Karpas-422 (cell line): ENCODE measurements around the gene AGMO. TPM values are rescaled to one million over a fixed set of nuclear protein-coding genes. Genes with fewer than 3 reads are reported as not detected.

Experiments
- DNase-seq: peaks from one replicate; pipeline ENCODE4 v3.0.0-alpha.2; 2015
- H2AFZ ChIP-seq: fragments of 200-600 bp; sonication (generic); 2 replicates; pipeline ENCODE4 v1.6.1; 2014; ENCODE audit warnings: antibody characterized with exemption, low read length, mixed read lengths
- H3K27ac ChIP-seq: fragments of 200-600 bp; sonication (generic); 2 replicates; pipeline ENCODE4 v1.5.1; 2014; ENCODE audit warnings: mild to moderate bottlenecking, low read length, moderate library complexity
- H3K27me3 ChIP-seq: fragments of 200-600 bp; sonication (generic); 2 replicates; pipeline ENCODE4 v1.6.1; 2014; ENCODE audit warnings: low read length, mixed read lengths
- H3K36me3 ChIP-seq: fragments of 200-600 bp; sonication (generic); 2 replicates; pipeline ENCODE4 v1.6.1; 2014; ENCODE audit warnings: low read length, mixed read lengths; ENCODE audit not compliant: insufficient read depth
- H3K4me1 ChIP-seq: fragments of 200-600 bp; sonication (generic); 2 replicates; pipeline ENCODE4 v1.6.1; 2014; ENCODE audit warnings: mild to moderate bottlenecking, low read length, mixed read lengths
- H3K4me2 ChIP-seq: fragments of 200-600 bp; sonication (generic); 2 replicates; pipeline ENCODE4 v1.6.1; 2014; ENCODE audit warnings: low read length, low read depth, mild to moderate bottlenecking; ENCODE audit not compliant: poor library complexity, severe bottlenecking
- H3K4me3 ChIP-seq: fragments of 200-600 bp; sonication (generic); 2 replicates; pipeline ENCODE4 v1.5.1; 2014; ENCODE audit warnings: mild to moderate bottlenecking, antibody characterized with exemption, low read length, mixed read lengths
- H3K79me2 ChIP-seq: fragments of 200-600 bp; sonication (generic); 2 replicates; pipeline ENCODE4 v1.6.1; 2014; ENCODE audit warnings: mild to moderate bottlenecking, low read length, mixed read lengths
- H3K9ac ChIP-seq: fragments of 200-600 bp; sonication (generic); 2 replicates; pipeline ENCODE4 v1.6.0; 2014; ENCODE audit warnings: low read length
- H3K9me2 ChIP-seq: fragments of 200-600 bp; sonication (generic), shearing (Covaris generic); replicated peaks from 2 replicates; pipeline ENCODE4 v1.6.0; 2014; ENCODE audit warnings: mild to moderate bottlenecking, low read length, moderate library complexity; ENCODE audit not compliant: insufficient read depth
- H3K9me3 ChIP-seq: fragments of 300-700, 200-600 bp; sonication (generic); 2 replicates; pipeline ENCODE4 v1.6.1; 2014; ENCODE audit warnings: low read length, mixed read lengths
- H4K20me1 ChIP-seq: fragments of 200-600 bp; sonication (generic); 2 replicates; pipeline ENCODE4 v1.6.1; 2014; ENCODE audit warnings: mild to moderate bottlenecking, antibody characterized with exemption, low read length, low read depth; ENCODE audit not compliant: insufficient read depth
- total RNA-seq: library from RNA; depleted of rRNA; stranded (reverse); fragments of >200 nt; shearing (Covaris generic); gene quantifications from 2 replicates; pipeline ENCODE4 v1.2.3, GENCODE V29; 2014; ENCODE audit warnings: low replicate concordance

Gene AGMO
- total RNA-seq, 1 experiment from 2014 or later = not detected

DNA sequence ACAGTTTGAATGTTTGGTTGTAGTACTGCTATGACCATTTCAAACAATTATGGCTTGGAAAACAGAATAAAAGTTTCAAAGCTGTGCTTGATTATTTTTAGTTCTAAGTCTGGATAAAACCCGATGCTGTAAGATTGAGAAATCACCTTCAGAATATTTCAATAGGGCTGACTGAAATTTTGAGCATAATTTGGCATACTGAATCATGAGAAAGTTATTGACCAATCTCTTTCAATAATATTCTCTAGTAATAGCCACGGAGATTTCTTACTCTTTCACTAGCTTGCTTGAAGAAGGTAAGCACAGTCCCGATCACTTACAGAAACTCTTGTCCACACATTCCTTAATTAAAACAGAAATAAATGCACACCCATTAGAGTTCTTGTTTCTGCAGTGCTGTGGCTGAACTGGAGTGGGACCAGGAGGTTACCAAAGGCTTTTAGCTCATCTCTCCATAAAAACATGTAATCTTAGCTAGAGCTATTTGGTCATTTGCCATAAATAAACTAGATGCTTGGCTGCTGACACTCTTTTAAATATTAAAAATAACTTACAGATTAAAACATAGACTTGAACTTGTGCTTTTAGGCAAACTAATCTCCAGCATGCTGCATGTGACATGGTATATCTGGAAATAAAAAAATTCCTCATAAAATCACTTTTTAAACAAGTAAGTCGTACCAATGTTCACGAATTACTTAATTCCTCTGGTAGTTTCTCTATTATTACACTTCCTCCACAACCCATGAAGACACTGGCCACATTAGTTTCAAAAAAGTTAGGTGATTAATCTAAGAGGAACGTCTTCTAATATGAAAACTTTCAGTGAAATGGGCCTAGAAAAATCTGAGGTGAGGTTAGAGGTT, 97.8 kb downstream of the AGMO start:
- H3K4me1 ChIP-seq = no peaks in the 10 kb centered on the region
- no peak overlapping the region for H2AFZ ChIP-seq
- H3K4me2 ChIP-seq = no peak overlapping the region
- H3K27me3 ChIP-seq = no peaks in the 10 kb centered on the region
- H3K27ac ChIP-seq = no peak overlapping the region
- H3K79me2 ChIP-seq = no peaks in the 10 kb centered on the region
- no peak overlapping the region for H3K4me3 ChIP-seq
- no peaks in the 10 kb centered on the region; the same call in 1 of the 2 replicates for H3K9me3 ChIP-seq
- no peak for DNase-seq
- H3K36me3 ChIP-seq = no peaks in the 10 kb centered on the region
- no peaks in the 10 kb centered on the region for H4K20me1 ChIP-seq
- H3K9ac ChIP-seq = no peak overlapping the region
- no peaks in the 10 kb centered on the region for H3K9me2 ChIP-seq

DNA sequence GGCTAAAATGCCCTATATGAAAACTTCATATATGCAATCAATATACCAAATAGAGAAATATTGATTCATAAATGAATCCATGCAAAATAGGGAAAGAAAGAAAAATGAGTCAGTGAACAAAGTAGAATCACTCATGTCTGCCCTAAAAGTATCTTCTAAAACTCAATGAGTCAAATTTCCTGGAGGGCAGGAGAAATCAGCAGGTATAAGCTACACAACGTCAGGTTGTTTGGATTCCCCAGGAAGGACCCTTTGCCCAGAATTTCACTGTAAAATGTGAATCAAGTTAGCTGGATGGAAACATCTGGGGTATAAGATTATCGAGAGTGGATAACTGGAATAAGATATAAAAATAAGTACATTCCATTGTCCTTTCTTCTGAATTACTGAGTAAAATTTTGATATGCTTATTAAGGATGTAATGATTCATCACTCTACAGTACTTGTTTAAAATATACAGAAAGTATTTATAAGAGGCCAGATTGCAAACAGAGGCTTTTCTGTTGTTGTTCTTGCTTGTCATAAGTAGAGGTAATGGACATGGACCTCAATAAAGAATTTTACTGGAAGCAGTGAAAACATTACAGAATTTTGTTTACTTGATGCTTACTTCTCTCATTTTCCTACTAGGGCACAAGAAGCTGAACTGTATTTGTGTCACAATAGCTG, 99.0 kb downstream of the AGMO start:
- Histone ChIP-seq H3K9me3 (peaks cover 2% of the 10 kb centered on the region; the same call in 1 of the 2 replicates), H2AFZ (no peak overlapping the region), H3K9ac (no peak overlapping the region), H3K79me2 (no peaks in the 10 kb centered on the region), H3K4me2 (no peak overlapping the region), H4K20me1 (no peaks in the 10 kb centered on the region), H3K27me3 (no peaks in the 10 kb centered on the region), H3K4me3 (no peak overlapping the region), H3K36me3 (no peaks in the 10 kb centered on the region), H3K9me2 (no peaks in the 10 kb centered on the region), H3K27ac (no peak overlapping the region), H3K4me1 (no peaks in the 10 kb centered on the region)
- no peak for DNase-seq

DNA sequence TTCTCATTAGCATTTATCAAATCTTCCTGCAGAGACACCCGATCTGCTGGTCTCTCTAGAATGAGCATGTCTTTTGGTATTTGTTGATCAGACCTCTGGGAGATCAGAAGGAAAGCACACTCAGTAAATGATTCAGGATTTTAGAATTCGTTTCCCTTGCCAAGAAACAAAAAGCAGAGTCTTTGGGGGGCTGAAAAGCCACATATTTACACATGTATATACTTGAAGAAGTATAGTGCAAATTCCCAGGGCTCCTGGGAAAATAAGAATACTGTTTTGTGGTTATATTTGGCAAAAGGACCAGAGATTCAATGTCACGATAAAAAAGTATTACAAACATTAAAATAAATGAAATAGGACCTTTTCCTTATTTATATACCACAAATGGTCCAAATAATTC, 100.2 kb downstream of the AGMO start:
- H4K20me1 ChIP-seq = no peaks in the 10 kb centered on the region
- no peaks in the 10 kb centered on the region for H3K9me2 ChIP-seq
- no peak overlapping the region for H3K9ac ChIP-seq
- no peaks in the 10 kb centered on the region for H3K27me3 ChIP-seq
- H3K4me2 ChIP-seq = no peak overlapping the region
- no peak overlapping the region for H3K4me3 ChIP-seq
- no peak overlapping the region for H3K27ac ChIP-seq
- no peak overlapping the region for H2AFZ ChIP-seq
- no peak for DNase-seq
- no peaks in the 10 kb centered on the region for H3K36me3 ChIP-seq
- H3K9me3 ChIP-seq = peaks cover 3% of the 10 kb centered on the region; the same call in 1 of the 2 replicates
- no peaks in the 10 kb centered on the region for H3K4me1 ChIP-seq
- no peaks in the 10 kb centered on the region for H3K79me2 ChIP-seq

DNA sequence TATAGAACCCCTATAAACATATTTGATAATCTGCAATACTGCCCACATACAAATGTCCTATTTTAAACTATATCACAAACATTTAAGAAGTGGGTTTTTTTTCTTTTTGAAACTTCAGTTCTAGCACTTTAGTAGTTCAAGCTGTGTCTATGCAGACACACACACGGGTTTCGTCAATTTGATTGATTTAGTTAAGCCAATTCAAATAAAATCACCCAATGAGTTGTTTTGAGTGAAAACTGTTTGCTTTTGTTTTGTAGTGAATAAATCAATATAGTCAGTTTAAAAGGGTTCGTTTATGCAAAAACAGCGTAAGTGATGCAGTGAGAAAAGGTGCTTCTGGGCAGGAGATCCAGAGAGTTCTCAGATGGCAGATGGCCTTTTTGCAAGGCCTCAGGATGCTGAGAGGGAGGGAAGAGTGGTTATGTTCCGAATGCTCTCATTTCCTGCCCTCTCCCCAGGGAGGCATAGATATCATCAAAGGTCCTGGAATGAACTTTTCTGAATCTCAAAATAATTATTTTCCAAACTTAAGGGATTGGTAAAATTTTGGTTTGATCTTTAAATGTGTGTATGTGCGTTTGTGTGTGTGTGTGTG, 102.7 kb downstream of the AGMO start:
- Histone ChIP-seq H4K20me1 (no peaks in the 10 kb centered on the region), H2AFZ (no peak overlapping the region), H3K36me3 (no peaks in the 10 kb centered on the region), H3K79me2 (no peaks in the 10 kb centered on the region), H3K4me1 (no peaks in the 10 kb centered on the region), H3K4me2 (no peak overlapping the region), H3K9me3 (peaks cover 3% of the 10 kb centered on the region; the same call in 1 of the 2 replicates), H3K27me3 (no peaks in the 10 kb centered on the region), H3K4me3 (no peak overlapping the region), H3K9ac (no peak overlapping the region), H3K9me2 (no peaks in the 10 kb centered on the region), H3K27ac (no peak overlapping the region)
- no peak for DNase-seq

DNA sequence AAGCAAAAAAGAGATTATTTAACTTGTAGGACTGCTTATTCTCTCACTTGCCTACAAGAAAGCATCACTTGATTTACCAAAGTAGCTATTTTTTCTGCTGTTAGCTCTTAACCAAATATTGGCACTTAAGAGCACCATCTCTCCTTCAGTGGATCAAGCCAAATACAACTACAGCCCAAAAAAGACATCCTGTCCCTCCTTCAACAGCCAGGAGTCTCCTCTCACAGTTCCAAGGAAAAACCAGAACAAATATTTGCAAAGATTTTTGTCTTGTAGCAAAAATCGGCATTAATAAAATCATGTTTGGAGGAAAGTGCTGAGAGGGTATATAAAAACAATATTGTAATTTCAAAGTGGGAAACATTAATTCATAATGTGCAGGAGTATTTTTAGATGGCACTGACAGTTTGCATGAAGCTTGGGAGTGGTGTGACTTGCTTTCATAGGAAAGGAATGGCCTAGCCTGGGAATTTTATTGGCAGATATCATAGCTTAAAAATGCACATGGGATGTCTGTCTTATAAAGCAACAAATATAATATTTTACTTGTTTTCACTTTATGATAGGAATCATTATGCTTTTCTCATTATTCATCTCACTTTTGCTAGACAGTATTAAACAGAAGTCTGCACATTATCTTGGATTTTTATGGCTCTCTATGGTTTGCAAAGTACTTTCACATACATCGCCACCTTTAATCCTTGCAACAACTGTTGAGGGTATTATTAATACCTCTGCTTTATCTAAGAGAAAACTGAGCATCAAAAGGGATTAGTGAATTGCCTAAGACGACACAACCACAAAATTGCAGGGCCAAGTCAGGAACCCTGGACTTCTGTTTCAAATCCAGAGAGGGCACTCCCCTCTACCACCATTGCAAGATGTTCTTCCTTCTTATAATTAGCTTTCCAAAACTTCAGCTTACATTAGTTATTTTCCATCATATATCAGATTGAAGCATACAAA, 103.5 kb downstream of the AGMO start:
- Histone ChIP-seq H3K27ac (no peak overlapping the region), H4K20me1 (no peaks in the 10 kb centered on the region), H3K9me2 (no peaks in the 10 kb centered on the region), H3K4me1 (no peaks in the 10 kb centered on the region), H3K36me3 (no peaks in the 10 kb centered on the region), H2AFZ (no peak overlapping the region), H3K4me2 (no peak overlapping the region), H3K27me3 (no peaks in the 10 kb centered on the region), H3K79me2 (no peaks in the 10 kb centered on the region), H3K4me3 (no peak overlapping the region), H3K9ac (no peak overlapping the region), H3K9me3 (peaks cover 3% of the 10 kb centered on the region; the same call in 1 of the 2 replicates)
- no peak for DNase-seq

DNA sequence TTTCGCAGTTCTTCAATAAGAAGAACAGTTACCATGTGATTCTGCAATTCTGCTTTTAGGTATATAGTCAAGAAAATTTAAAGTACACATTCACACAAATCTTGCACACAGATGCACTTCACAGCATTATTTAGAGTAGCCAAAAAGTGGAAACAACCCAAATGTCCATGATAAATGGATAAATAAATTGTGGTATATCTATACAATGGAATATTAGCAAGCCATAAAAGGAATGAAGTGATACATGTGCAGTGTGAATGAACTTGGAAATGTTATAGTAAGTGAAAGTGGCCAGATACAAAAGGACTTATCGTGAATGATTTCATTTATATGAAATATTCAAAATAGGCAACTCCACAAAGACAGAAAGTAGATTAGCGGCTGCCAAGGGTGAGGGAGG, 109.1 kb downstream of the AGMO start:
- Histone ChIP-seq H3K9me2 (no peaks in the 10 kb centered on the region), H3K9me3 (peaks cover 5% of the 10 kb centered on the region; the same call in 1 of the 2 replicates), H3K79me2 (no peaks in the 10 kb centered on the region), H3K27me3 (no peaks in the 10 kb centered on the region), H3K4me3 (no peak overlapping the region), H4K20me1 (no peaks in the 10 kb centered on the region), H3K27ac (no peak overlapping the region), H2AFZ (no peak overlapping the region), H3K4me2 (no peak overlapping the region), H3K36me3 (no peaks in the 10 kb centered on the region), H3K9ac (no peak overlapping the region), H3K4me1 (no peaks in the 10 kb centered on the region)
- DNase-seq = no peak

DNA sequence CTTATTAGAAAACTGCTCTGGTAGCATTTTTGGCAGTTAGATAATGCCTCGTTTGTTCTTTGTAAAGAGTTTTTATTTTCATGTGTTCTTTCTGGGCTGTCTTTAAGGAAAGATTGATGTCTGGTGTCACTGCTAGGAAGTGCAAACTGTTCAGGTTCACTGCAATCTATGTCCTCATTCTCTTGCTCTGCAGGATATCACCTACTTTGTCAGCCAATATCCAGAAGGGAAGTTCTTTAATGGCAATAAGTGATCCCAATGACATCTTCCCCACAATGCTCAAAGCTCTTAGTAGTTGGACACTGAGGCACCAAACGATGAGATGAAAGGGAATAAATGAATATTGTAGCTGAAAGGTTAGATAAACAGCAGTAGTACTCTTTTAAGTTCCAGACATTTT, 115.1 kb downstream of the AGMO start:
- H3K27me3 ChIP-seq = no peaks in the 10 kb centered on the region
- H3K9me2 ChIP-seq = no peaks in the 10 kb centered on the region
- H3K9ac ChIP-seq = no peak overlapping the region
- peaks cover 7% of the 10 kb centered on the region for H3K9me3 ChIP-seq
- H3K4me2 ChIP-seq = no peak overlapping the region
- DNase-seq = no peak
- H3K79me2 ChIP-seq = no peaks in the 10 kb centered on the region
- H3K27ac ChIP-seq = no peak overlapping the region
- H3K4me3 ChIP-seq = no peak overlapping the region
- H2AFZ ChIP-seq = no peak overlapping the region
- no peaks in the 10 kb centered on the region for H3K36me3 ChIP-seq
- H3K4me1 ChIP-seq = no peaks in the 10 kb centered on the region
- H4K20me1 ChIP-seq = no peaks in the 10 kb centered on the region
